Measurements from ENCODE around the gene SDHB.
A peak's percentile ranks its signal among the peaks of the same experiment; 100 is the strongest.

DNA sequence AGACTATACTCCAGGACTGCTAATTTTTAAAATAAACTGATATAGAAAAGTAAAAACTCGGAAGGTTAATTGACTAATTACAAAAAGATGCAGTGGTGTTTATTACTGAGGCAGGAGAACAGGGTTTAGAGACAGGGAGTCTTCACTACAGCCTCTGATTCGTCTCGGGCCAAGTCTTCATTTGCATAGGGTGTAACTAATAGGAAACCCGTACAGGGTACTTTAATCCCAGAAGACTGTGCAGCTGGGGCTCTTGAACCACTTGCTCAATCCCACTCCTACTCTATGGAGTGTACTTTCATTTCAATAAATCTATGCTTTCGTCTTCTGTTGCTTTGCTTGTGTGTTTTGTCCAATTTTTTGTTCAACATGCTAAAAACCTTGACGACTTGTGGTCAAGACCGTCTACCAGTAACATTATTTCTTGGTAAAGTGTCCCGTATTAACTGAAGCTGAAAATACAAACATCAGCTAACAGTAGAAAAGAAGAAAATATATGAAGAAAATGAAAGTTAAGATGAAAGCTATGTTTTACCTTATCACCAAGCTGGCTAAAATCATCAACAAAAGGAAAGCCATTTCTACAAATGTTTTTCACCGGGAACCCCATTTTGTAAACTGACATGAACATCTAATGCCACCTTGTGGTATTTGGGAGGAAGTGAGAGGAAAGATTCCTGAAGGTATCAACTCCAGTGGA is 8.0 kb downstream of the SDHB start:
- TF ChIP-seq ZNF488 (tag by site-specific recombination; IDR thresholded peaks at IDR 0.05): no peak
- peak; percentile 51; the same call in 1 of the 2 replicates for TF ChIP-seq CTCF (tag by site-specific recombination; IDR thresholded peaks at IDR 0.05)
- no peak for TF ChIP-seq ZNF324 (tag by site-specific recombination; IDR thresholded peaks at IDR 0.05)
- TF ChIP-seq, protein P1, sequence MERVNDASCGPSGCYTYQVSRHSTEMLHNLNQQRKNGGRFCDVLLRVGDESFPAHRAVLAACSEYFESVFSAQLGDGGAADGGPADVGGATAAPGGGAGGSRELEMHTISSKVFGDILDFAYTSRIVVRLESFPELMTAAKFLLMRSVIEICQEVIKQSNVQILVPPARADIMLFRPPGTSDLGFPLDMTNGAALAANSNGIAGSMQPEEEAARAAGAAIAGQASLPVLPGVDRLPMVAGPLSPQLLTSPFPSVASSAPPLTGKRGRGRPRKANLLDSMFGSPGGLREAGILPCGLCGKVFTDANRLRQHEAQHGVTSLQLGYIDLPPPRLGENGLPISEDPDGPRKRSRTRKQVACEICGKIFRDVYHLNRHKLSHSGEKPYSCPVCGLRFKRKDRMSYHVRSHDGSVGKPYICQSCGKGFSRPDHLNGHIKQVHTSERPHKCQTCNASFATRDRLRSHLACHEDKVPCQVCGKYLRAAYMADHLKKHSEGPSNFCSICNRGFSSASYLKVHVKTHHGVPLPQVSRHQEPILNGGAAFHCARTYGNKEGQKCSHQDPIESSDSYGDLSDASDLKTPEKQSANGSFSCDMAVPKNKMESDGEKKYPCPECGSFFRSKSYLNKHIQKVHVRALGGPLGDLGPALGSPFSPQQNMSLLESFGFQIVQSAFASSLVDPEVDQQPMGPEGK (tag by site-specific recombination; IDR thresholded peaks at IDR 0.05): no peak
- no peak for TF ChIP-seq ZNF248 (tag by site-specific recombination; IDR thresholded peaks at IDR 0.05)
- TF ChIP-seq ELK4 (IDR thresholded peaks at IDR 0.05; ENCODE audit: borderline replicate concordance, low read depth, low read length): no peak
- no peak for TF ChIP-seq ZNF19 (tag by site-specific recombination; IDR thresholded peaks at IDR 0.05; ENCODE audit: low read depth)
- no peak for TF ChIP-seq BCL11A (tag by site-specific recombination; IDR thresholded peaks at IDR 0.05; ENCODE audit: low read depth)
- no peak for TF ChIP-seq ZBTB20 (tag by site-specific recombination; IDR thresholded peaks at IDR 0.05)
- TF ChIP-seq, protein P2, sequence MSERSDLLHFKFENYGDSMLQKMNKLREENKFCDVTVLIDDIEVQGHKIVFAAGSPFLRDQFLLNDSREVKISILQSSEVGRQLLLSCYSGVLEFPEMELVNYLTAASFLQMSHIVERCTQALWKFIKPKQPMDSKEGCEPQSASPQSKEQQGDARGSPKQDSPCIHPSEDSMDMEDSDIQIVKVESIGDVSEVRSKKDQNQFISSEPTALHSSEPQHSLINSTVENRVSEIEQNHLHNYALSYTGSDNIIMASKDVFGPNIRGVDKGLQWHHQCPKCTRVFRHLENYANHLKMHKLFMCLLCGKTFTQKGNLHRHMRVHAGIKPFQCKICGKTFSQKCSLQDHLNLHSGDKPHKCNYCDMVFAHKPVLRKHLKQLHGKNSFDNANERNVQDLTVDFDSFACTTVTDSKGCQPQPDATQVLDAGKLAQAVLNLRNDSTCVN (tag by site-specific recombination; optimal IDR thresholded peaks at IDR 0.05): no peak
- no peak for TF ChIP-seq YY1 (tag by site-specific recombination; IDR thresholded peaks at IDR 0.05)
- no peak for TF ChIP-seq AEBP2 (tag by site-specific recombination; IDR thresholded peaks at IDR 0.05; ENCODE audit: borderline replicate concordance)
- no peak for TF ChIP-seq ZNF707 (tag by site-specific recombination; IDR thresholded peaks at IDR 0.05)
- no peak for TF ChIP-seq BCL6B (tag by site-specific recombination; IDR thresholded peaks at IDR 0.05)

Measured in HEK293 (cell line).